Activated CD4-positive, alpha-beta T cell treated with anti-CD3 and anti-CD28 coated beads, Interleukin-2, amount 50 U/mL, for 16 hours (primary cell): ENCODE results near the gene SLIT3.

Experiments
- DNase-seq: peaks from one replicate; pipeline ENCODE4 v3.0.0-alpha.2; 2020

Gene SLIT3

GRCh38 chr5:168781941-168782571, 518.9 kb downstream of the SLIT3 start:
- no peak for DNase-seq

- no peak for DNase-seq
Measured at GRCh38 chr5:168780888-168781287, 520.1 kb downstream of the SLIT3 start.

- no peak for DNase-seq
Measured at GRCh38 chr5:168779333-168779732, 521.6 kb downstream of the SLIT3 start.

DNA sequence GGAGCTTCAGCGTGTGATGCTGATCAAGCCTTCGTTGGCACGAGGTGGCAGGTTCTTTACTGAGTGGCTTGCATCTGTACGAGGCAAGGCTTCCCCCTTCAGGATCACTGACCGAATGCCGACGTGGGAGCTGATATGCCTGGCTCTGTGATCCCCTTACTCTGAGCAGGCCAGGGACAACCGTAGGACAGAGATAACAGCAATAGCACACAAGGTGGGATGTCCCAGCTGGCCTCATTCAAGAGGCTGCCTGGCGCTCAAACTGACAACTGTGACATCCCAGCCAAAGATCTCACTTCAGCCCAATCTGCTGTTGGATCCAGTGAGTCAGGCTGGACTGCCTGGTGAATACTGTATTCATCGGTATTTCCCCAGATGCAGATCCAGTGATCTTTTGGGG, 522.4 kb downstream of the SLIT3 start:
- no peak for DNase-seq

GRCh38 chr5:168777651-168778050, 523.3 kb downstream of the SLIT3 start:
- DNase-seq = no peak

DNA sequence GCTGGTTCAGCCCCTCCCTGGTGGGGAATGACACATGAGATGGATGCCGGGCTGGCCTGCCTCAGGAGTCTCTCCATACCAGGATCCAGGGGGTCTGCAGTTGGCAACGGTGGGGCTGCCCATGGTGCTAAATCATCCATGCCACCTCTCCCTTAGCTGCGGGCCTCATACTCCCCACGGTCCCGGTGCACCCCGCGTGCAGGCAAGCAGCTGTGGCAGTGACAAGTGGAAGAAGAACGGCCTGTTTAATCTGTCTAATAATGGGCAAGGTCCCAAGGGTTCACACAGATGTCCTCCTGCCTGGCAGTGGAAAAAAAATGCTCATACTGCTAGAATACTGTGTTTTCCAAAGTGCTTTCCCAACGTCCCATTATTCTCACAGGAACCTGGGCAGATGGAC, 524.9 kb downstream of the SLIT3 start:
- DNase-seq = no peak

- no peak for DNase-seq
Measured at GRCh38 chr5:168773226-168773625, 527.7 kb downstream of the SLIT3 start.

GRCh38 chr5:168772316-168772961, 528.5 kb downstream of the SLIT3 start:
- no peak for DNase-seq

DNA sequence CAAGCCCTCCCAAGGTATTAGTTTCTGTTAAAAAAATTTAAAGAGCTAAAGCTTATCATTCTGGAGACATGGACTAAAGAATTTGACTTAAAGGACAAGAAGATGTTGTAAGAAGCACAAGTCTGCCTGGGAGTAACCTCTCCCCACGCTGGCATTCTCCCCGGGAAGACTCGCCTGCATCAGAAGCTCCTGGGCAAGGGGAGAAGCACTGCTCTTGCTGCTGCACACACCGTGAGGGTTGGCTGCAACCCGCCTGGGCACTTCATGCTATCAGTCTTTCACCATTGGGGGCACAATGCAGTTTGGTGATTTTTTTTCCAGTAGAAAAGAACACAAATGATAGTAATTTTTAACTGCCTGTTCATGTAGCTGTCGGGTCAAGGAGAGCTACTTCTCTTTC, 529.3 kb downstream of the SLIT3 start:
- DNase-seq = no peak

GRCh38 chr5:168770996-168771395, 529.9 kb downstream of the SLIT3 start:
- DNase-seq = no peak

DNA sequence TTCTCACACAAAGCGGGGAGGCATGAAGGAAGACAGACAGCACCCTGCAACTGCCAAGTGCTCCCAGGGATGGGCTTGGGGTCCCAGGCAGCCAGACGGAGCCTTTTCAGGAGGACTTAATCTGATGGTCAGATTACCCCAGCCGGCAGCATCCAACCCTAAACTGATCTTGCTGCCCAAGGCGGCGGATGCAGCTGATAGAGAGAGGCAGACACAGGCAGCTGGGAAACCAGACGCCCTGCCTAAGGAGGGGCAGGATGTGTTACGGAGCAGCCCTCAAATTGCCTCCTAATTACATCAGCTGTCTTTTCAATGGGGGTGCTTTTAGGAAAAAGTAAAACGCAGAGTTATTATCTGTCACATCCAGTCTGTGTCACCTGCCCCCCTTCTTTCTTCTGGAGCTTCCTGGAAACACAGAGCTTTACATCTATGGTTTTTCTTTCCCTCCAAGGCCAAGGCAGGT, 530.9 kb downstream of the SLIT3 start:
- no peak for DNase-seq

DNA sequence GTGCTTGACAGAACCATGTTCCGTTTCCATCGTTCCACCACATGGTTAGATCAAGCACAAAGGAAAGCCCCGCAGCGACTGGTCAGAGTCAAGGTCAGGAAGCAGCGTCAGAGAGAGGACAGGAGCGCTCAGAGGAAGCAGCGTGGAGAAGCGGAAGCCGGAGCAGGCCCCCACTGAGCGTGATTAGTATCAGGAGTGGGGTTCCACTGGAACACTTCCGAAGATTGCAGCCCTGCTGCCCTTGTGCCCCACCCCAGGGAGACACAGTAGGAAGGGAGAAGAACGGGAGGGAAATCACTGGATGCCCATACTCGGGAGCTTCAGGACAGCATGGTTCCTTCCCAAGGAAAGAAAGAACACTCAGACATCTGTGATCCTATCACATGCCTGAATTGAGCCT, 532.8 kb downstream of the SLIT3 start:
- no peak for DNase-seq

DNA sequence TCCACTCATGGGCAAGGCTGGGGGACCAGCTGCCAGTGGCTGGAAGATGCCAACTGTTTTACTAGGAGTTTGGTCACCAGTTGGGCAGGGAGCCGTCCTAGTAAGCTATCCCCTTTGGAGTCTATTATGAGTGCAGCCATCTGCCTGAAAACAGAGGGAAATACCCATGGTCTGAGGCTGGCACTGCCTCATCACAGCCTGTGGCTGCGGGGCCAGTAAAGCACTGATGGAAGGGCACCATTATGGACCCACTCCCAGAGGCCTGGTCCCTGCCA, 534.6 kb downstream of the SLIT3 start:
- no peak for DNase-seq

GRCh38 chr5:168765551-168766425, 535.2 kb downstream of the SLIT3 start:
- DNase-seq = no peak

- no peak for DNase-seq
Measured at GRCh38 chr5:168765086-168765550, 535.8 kb downstream of the SLIT3 start.

- no peak for DNase-seq
Measured at GRCh38 chr5:168756453-168757391, 544.2 kb downstream of the SLIT3 start.

GRCh38 chr5:168755548-168756093, 545.3 kb downstream of the SLIT3 start:
- DNase-seq = no peak

GRCh38 chr5:168753691-168754254, 547.2 kb downstream of the SLIT3 start:
- DNase-seq = no peak

DNA sequence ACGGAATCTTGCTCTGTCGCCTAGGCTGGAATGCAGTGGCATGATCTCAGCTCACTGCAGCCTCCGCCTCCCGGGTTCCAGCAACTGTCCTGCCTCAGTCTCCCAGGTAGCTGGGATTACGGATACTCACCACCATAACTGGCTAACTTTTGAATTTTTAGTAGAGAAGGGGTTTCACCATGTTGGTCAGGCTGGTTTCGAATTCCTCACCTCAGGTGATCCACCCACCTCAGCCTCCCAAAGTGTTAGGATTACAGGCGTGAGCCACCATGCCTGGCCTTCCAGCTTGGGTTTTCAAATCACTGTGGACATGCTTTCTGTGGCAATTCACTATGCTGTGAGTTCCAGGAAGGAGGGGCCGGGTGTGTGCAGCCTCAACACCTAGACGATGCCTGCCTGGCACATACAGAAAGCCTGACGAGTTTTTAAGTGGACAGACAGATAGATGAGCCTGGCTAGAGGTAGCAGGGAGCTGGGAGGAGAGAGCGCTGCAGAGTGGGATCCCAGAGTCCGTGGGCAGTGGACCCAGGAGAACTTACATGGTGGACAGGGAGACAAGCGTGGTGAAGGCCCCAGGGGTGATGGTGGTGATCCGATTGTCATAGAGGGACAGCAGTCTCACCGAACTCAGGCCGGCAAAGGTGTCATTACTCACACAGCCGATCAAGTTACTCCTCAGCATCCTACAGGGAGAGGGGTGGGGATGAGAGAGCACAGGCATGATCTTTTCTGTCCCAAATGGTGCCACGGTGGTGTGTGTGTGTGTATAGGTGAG, 548.3 kb downstream of the SLIT3 start:
- no peak for DNase-seq

DNA sequence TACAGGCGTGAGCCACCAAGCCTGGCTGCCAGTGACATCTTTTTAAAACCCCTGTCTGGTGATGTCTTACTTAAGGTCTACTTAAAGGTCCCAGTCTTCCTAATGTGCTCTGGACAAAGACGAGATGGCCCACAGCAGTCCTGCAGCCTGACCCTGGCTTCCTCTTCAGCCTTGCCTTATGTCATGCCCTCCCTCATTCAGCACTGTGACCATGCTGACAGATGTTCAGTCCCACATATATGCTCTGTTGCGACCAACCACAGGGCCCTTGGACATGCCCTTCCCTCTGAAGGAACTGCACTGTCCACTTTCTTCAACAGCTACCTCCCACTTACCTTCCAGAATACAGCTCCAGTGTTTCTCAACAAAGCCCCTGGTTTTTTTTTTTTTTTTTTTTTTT, 548.9 kb downstream of the SLIT3 start:
- no peak for DNase-seq

- DNase-seq = no peak
Measured at GRCh38 chr5:168750926-168751325, 550.0 kb downstream of the SLIT3 start.
